Stimulated activated CD4-positive, alpha-beta T cell treated with anti-CD3 and anti-CD28 coated beads, Interleukin-1b, Interleukin-23, amount 100 ng/mL, for 4 hours (primary cell): ENCODE data around the gene THY1.
"Not testable (repeated sequence)": the region's sequence is repeated elsewhere in the genome, so short reads cannot be mapped to it uniquely, and the experiment has no call there.

Experiments used
- DNase-seq, 2 donors: peaks; one replicate each; pipeline ENCODE4 v3.0.0-alpha.2; 2020; ENCODE audit warnings: low read depth in 2 of 2

The THY1 gene

GRCh38 chr11:119422809-119423508, at the start of gene THY1:
THY1 (minus strand) TSS chr11:119423172; CDS start chr11:119420905, 2,267 bp downstream.
- no peak for DNase-seq

GRCh38 chr11:119472186-119472855, 49.3 kb upstream of the THY1 start:
- DNase-seq = no peak

DNA sequence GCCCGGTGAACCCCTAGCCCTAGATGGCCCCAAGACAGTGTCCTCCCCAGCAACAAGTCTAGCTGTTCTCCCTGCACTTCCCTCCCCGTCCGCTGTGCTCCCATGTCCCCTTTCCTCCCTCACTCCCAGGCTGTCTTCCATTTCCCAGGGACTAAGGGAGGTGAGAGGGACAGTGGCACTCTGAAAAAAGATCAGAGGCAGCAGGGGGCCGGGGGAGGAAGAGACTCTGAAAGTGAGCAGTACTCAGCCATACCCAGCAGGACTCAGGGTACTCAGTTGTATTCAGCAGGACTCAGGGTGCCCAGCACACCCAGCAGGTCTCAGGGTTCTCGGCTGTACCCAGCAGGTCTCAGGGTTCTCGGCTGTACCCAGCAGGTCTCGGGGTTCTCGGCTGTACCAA, 48.4 kb upstream of the THY1 start:
- no peak for DNase-seq

DNA sequence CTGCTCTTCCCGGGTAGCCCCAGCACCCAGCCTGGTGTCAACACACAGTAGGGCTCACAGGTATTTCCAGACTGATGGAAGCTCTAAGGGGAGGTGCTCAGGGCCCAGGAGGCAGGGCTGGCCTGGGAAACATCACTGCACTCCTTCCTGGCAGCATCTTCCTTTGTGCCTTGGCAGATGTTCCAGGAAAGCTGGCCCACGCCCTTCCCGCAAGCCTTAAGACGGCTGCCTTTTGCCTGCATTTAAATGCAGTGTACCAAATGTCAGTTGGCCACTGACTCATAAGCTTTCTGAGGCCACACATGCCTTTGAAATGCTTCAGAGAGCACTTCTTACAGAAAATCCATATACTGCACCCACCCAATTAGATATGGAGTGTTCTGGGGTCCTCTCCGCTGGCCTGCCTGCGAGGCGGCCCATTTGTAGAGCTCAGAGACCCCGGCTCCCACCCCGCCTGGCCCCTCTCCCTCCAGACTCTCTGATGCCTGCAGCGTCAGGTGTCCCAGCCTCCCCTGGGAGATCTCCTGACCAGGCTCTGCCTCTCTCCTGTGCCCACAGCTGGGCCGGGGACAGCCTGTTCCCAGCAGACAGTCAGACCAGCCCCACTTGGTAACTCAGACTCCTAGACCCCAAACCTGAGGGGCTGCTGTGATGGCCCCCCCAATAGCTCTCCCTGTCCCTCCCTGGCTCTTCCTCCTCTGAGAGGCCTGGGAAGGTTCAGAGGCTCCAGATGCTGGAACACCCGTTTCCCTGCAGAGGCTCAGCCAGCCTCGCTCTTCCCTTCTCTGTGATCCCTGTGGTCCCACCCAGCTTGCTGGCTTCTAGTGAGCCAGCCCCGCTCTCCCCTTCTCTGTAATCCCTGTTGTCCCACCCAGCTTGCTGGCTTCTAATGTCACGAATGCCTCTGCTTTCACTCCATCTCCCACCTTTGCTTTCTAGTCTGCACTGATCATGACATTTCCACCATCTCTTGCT, 47.6 kb upstream of the THY1 start:
- no peak for DNase-seq

GRCh38 chr11:119469506-119469905, 46.5 kb upstream of the THY1 start:
- no peak for DNase-seq

DNA sequence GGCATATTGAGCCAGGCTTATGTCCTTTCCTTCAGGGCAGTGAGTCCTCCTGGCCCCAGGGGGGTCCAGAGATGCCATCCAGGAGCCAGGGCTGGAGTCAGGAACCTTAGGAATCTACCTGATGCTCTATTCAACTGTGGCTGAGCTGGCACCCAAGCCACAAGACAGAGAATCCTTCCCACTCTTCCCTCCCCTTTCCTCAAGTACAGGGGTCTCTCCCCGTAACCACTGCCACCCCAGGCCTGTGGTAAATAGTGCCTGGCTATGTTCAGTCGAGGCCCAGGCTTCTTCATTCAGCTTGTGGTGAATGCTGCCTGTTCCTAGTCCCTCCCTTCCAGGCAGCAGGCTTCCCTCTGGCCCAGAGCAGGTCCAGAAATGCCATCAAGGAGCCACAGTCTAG, 45.5 kb upstream of the THY1 start:
- no peak for DNase-seq

- DNase-seq = no peak
Measured at GRCh38 chr11:119461229-119461963, 38.4 kb upstream of the THY1 start.

- no peak for DNase-seq
Measured at GRCh38 chr11:119460582-119460981, 37.6 kb upstream of the THY1 start.

- DNase-seq = no peak
Measured at GRCh38 chr11:119460097-119460496, 37.1 kb upstream of the THY1 start.

DNA sequence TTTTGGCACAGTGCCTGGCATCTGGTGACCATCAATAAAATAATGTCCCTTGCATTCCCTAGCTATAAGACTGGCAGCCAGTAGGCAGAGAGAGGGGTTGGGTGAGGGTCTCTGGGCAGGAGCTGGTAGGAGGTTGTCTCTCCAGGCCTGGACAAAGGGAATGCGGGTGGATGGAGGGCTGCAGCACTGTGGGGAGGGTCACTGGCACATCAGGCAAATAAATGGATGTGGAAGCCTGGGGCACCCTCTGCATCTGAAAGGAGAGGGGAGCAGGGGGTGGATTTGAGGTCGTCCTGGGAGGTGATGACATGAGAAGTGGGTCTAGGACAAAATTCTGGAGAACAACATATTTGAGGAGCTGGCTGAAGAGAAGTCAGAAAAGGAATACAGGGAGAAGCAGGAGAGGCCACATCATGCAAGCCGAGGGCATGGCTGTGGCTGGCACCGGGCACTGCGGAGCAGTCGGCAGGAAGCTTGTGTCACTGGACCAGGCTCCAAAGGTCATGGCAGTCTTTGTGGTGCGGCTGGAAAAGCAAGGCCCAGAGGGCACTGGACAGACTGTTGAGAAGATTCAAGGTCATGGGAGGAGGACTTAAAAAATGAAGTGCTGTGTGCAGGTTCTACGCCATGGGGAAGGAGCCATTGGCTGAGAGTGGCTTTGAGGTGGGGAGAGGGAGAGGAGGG, 36.5 kb upstream of the THY1 start:
- no peak for DNase-seq

DNA sequence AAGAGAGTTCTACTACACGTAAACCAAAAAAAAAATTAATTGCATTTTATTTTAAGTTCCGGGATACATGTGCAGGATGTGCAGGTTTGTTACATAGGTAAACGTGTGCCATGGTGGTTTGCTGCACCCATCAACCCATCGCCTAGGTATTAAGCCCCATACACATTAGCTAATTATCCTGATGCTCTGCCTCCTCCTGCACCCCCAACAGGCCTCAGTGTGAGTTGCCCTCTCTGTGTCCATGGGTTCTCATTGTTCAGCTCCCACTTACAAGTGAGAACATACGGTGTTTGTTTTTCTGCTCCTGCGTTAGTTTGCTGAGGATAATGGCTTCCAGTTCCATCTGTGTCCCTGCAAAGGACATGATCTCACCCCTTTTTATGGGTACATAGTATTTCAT, 32.7 kb upstream of the THY1 start:
- DNase-seq = not testable (repeated sequence)

DNA sequence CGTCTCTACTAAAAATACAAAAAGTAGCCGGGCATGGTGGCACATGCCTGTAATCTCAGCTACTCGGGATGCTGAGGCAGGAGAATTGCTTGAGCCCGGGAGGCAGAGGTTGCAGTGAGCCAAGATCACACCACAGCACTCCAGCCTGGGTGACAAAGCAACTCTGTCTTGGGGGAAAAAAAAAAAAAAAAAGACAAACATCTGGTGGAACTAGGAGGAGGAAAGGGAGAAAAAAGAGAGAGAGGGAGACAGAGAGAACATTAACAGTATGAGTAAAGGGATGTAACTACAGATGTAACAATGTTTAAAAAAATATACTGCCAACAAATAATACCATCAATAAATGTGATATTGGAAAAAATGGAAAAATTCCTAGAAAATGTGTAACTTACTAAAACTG, 32.3 kb upstream of the THY1 start:
- not testable (repeated sequence) for DNase-seq

- DNase-seq = no peak
Measured at GRCh38 chr11:119453881-119454280, 30.9 kb upstream of the THY1 start.

DNA sequence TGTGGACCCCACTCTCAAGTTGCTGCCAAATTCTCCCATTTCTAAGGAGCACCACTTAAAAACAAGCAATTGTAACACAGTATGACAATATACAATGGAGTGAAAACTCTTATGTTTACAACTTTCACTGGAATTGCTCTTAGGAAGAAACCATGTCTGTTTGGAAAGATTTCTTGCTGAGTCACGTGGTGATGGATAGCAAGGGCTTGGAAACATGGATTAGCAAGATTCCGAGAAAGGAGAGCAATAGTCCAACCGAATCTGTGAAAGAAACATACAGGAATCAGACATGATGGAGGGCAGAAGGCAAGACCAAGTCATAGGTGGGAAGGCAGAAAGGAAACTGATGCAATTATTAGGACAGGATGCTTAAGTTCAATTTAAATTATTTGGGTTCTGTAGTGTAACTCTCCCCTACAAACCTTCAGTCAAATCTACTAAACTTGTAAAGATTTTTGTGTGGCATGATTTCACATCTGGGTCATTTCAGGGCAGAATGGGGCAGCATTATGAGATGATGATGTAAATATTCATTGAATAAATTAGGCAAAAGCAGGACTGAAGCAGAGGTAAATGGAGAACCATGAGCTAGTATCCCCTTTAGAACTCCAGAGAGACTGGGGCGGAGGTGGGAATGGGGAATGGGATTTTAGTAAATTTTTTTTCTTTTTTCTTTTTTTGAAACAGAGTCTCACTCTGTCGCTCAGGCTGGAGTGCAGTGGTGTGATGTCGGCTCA, 27.8 kb upstream of the THY1 start:
- DNase-seq = no peak

- no peak for DNase-seq
Measured at GRCh38 chr11:119449498-119449897, 26.5 kb upstream of the THY1 start.

GRCh38 chr11:119448380-119448779, 25.4 kb upstream of the THY1 start:
- no peak for DNase-seq

DNA sequence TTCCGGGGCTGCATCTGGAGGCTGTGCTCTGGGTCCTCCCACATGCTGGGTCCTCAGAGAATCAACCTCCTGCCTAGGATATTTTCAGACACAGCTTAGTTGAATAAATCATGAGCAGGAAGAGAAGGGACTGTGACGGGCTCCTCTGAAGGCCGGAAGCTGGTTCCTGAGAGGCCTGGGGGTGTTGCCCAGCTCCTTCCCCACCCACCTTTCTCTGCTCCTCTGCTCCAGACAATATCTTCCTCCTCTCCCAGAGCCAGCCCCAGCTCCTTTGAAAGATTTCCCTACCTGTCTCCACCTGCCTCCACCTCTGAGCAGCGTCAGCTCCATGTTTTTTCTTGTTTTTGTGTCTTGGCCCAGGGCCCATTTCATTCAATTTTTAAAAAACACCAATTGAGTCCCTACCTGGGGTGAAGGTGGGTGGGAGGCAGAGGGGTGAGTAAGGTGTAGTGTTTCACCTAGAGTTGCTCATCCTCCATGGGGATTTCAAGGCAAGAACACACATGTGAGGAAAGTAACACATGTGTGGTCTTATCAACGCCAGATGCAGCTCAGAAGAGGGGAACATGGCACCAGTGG, 24.8 kb upstream of the THY1 start:
- DNase-seq = no peak

DNA sequence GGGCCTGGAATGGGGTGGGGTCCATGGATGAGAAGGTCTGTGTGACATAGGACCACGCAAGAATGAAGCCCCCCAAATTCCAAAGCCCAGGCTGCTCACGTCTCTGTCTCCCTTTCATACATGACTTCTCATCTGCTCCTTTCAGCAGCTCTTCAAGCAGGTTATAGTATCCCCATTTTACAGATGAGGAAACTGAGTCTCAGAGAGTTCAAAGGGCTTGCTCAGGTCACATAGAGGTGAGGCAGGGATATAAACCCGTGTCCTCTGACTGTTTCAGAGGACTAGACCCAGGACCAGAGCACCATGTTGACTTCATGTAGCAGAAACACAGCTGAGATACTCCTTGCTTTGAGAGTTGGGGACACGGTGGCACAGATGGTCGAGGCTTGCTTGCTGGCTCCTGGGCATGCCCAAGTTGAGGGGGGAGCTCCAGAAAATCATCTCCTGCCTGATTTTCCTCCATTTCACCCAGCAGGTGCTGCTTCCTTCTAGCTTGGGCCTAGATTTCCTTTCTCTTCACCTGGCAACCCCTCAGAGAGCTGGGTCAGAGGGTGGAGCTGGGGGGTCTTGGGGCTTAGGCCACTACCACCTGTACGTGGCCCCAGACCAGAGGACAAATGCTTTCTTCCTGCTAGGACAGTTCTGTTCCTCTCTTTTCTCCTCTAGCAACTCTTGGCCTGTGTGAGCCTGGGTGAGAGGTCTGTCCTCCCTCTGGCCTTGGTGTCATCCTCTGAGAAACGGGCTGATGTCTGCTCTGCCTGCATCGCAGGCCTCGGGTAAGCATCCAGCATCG, 24.1 kb upstream of the THY1 start:
- DNase-seq = no peak

GRCh38 chr11:119446434-119446833, 23.5 kb upstream of the THY1 start:
- DNase-seq = no peak
